ENCODE results near the gene NDNF.

DNA sequence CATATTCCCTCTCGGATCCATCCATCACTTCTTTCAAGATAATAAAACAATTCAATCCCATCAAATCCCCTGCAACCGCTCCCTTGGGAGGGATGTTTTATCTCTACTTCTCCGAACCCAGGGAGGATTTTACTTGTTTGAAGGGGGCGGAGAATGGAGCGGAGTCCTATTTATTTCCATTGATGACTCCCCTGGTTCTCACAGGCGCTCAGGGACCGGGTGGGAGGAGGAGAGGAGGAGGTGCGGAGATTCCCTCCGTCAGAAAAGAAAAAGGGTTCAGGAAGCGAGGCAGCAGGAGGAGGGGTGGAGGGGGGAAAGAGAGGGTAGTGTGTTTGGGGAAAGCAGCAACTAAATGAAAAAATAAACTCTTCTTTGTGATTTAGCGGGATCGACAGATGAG, 2.1 kb downstream of the NDNF start:
- TF ChIP-seq, protein P1, sequence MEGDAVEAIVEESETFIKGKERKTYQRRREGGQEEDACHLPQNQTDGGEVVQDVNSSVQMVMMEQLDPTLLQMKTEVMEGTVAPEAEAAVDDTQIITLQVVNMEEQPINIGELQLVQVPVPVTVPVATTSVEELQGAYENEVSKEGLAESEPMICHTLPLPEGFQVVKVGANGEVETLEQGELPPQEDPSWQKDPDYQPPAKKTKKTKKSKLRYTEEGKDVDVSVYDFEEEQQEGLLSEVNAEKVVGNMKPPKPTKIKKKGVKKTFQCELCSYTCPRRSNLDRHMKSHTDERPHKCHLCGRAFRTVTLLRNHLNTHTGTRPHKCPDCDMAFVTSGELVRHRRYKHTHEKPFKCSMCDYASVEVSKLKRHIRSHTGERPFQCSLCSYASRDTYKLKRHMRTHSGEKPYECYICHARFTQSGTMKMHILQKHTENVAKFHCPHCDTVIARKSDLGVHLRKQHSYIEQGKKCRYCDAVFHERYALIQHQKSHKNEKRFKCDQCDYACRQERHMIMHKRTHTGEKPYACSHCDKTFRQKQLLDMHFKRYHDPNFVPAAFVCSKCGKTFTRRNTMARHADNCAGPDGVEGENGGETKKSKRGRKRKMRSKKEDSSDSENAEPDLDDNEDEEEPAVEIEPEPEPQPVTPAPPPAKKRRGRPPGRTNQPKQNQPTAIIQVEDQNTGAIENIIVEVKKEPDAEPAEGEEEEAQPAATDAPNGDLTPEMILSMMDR (IDR thresholded peaks at IDR 0.05): no peak
- no peak for TF ChIP-seq POLR2AphosphoS5 (IDR thresholded peaks at IDR 0.05)
- no peak for TF ChIP-seq POLR2A (IDR thresholded peaks at IDR 0.05)
